DND-41 (cell line): ENCODE results near the gene QRICH1.

Experiments used
- ATAC-seq: fragments of 200-7000 bp; cut with Tn5 transposase; 3 replicates; pipeline ENCODE4 v1.9.1; 2021; ENCODE audit warnings: low read depth; ENCODE audit not compliant: insufficient read depth
- DNase-seq: peaks from one replicate; pipeline ENCODE4 v3.0.0-alpha.2; 2020
- H2AFZ ChIP-seq: 2 replicates; pipeline ENCODE4 v1.6.0; 2012; ENCODE audit warnings: low read depth, low read length
- H3K27ac ChIP-seq: 2 replicates; pipeline ENCODE4 v1.5.1; 2012; ENCODE audit warnings: low read length, inconsistent platforms
- H3K27me3 ChIP-seq: fragments of 200-600 bp; sonication (generic); 2 replicates; pipeline ENCODE4 v1.6.0; 2012; ENCODE audit warnings: low read length, mild to moderate bottlenecking, inconsistent platforms; ENCODE audit not compliant: insufficient read depth, poor library complexity
- H3K36me3 ChIP-seq: 2 replicates; pipeline ENCODE4 v1.5.1; 2012; ENCODE audit warnings: low read length, inconsistent platforms; ENCODE audit not compliant: insufficient read depth
- H3K4me1 ChIP-seq: 2 replicates; pipeline ENCODE4 v1.5.1; 2012; ENCODE audit warnings: mild to moderate bottlenecking, low read length; ENCODE audit not compliant: insufficient read depth
- H3K4me2 ChIP-seq: 2 replicates; pipeline ENCODE4 v1.6.0; 2012; ENCODE audit warnings: mild to moderate bottlenecking, moderate library complexity, low read length, inconsistent platforms; ENCODE audit not compliant: insufficient read depth
- H3K4me3 ChIP-seq, 2 experiments: fragments of 200-600 bp in 1 of 2; shearing (Covaris generic) in 1 of 2; 2 replicates each; pipeline ENCODE4 v1.5.1; 2012 to 2016; ENCODE audit warnings: inconsistent platforms in 2 of 2, low read length in 2 of 2, mild to moderate bottlenecking in 2 of 2, low read depth in 1 of 2, moderate library complexity in 1 of 2
- H3K79me2 ChIP-seq: 2 replicates; pipeline ENCODE4 v1.6.0; 2012; ENCODE audit warnings: low read length, inconsistent platforms; ENCODE audit not compliant: insufficient read depth
- H3K9ac ChIP-seq: 2 replicates; pipeline ENCODE4 v1.6.0; 2012; ENCODE audit warnings: low read depth, mild to moderate bottlenecking, inconsistent platforms, low read length, moderate library complexity
- H3K9me3 ChIP-seq: 2 replicates; pipeline ENCODE4 v1.5.1; 2012; ENCODE audit warnings: low read length, moderate library complexity, mild to moderate bottlenecking, inconsistent platforms; ENCODE audit not compliant: insufficient read depth, severe bottlenecking
- H4K20me1 ChIP-seq: 2 replicates; pipeline ENCODE4 v1.6.0; 2012; ENCODE audit warnings: low read length; ENCODE audit not compliant: insufficient read depth
- CTCF ChIP-seq: IDR thresholded peaks from 2 replicates; pipeline ENCODE4 v1.5.1; 2012; ENCODE audit warnings: borderline replicate concordance, low read length, moderate library complexity, mild to moderate bottlenecking; ENCODE audit not compliant: poor library complexity, severe bottlenecking; ENCODE audit errors: extremely low read depth
- EZH2 ChIP-seq: IDR thresholded peaks from 3 replicates; pipeline ENCODE4 v1.6.1; 2012; ENCODE audit warnings: borderline replicate concordance, low read depth, mild to moderate bottlenecking, moderate library complexity, low read length, inconsistent platforms; ENCODE audit not compliant: severe bottlenecking

Gene QRICH1

GRCh38 chr3:49108346-49108745 lies 14.5 kb upstream of the QRICH1 start:
- Histone ChIP-seq H3K27me3 (no peaks in the 10 kb centered on the region), H3K27ac (no peak overlapping the region), H2AFZ (no peak overlapping the region), H3K79me2 (peaks cover 16% of the 10 kb centered on the region), H3K9ac (no peak overlapping the region), H3K4me1 (peaks cover 26% of the 10 kb centered on the region), H3K36me3 (peaks cover 57% of the 10 kb centered on the region), H4K20me1 (no peaks in the 10 kb centered on the region), H3K4me3 (no peak overlapping the region), H3K9me3 (no peaks in the 10 kb centered on the region), H3K4me2 (no peak overlapping the region)
- DNase-seq = no peak
- no peak for ATAC-seq
- TF ChIP-seq EZH2 (no peak), CTCF (no peak)

- H3K27me3 ChIP-seq = no peaks in the 10 kb centered on the region
- peak within 1 kb of the TSS; percentile 98 for H3K4me2 ChIP-seq
- H3K9ac ChIP-seq = peak within 1 kb of the TSS; percentile 88
- peaks cover 58% of the 10 kb centered on the region for H3K36me3 ChIP-seq
- H3K27ac ChIP-seq = peak within 1 kb of the TSS; percentile 92
- ATAC-seq (peak; percentile 96), DNase-seq (peak; percentile 93)
- no peaks in the 10 kb centered on the region for H4K20me1 ChIP-seq
- H3K4me3 ChIP-seq = peak within 1 kb of the TSS; percentile 69 to 94
- peaks cover 27% of the 10 kb centered on the region for H3K79me2 ChIP-seq
- peak within 1 kb of the TSS; percentile 94 for H2AFZ ChIP-seq
- H3K9me3 ChIP-seq = no peaks in the 10 kb centered on the region
- peaks cover 31% of the 10 kb centered on the region for H3K4me1 ChIP-seq
- TF ChIP-seq EZH2 (no peak), CTCF (no peak)
Observed at GRCh38 chr3:49104427-49105291, 10.8 kb upstream of the QRICH1 start, which contains the start of gene QARS1. Gene QARS1 (minus strand): TSS chr3:49104757. CDS start chr3:49104733, 24 bp downstream.

- Histone ChIP-seq H3K4me1 (peaks cover 31% of the 10 kb centered on the region), H3K36me3 (peaks cover 58% of the 10 kb centered on the region), H3K79me2 (peaks cover 27% of the 10 kb centered on the region), H3K27ac (peak overlapping the region; percentile 92), H4K20me1 (no peaks in the 10 kb centered on the region), H2AFZ (peak overlapping the region; percentile 94), H3K4me2 (peak overlapping the region; percentile 98), H3K27me3 (no peaks in the 10 kb centered on the region), H3K4me3 (peak overlapping the region; percentile 69 to 94; a peak in 3 of 4 replicates), H3K9me3 (no peaks in the 10 kb centered on the region), H3K9ac (peak overlapping the region; percentile 88)
- no peak for DNase-seq
- peak; percentile 1; the same call in 1 of the 3 replicates for ATAC-seq
- TF ChIP-seq EZH2 (no peak), CTCF (no peak)
Observed at GRCh38 chr3:49104052-49104426, 10.2 kb upstream of the QRICH1 start.
